Pancreas (tissue), 10 donors: Measurements from ENCODE around the gene ANKRD30A. TPM values are rescaled to one million over a fixed set of nuclear protein-coding genes. Genes with fewer than 3 reads are reported as not detected.

Source experiments
- ATAC-seq, 4 donors: fragments of 200-7000 bp; cut with Tn5 transposase; one replicate each; pipeline versions ENCODE4 v1.8.0 to v1.9.1; 2020; ENCODE audit warnings: mild to moderate bottlenecking in 4 of 4, moderate library complexity in 4 of 4
- DNase-seq, 6 donors: peaks; one replicate each; pipeline ENCODE4 v3.0.0-alpha.2; 2020
- FAIRE-seq: peaks from 2 replicates; lab custom pipeline; 2012; peaks lifted over from hg19 to GRCh38; lab: Jason Lieb, UNC
- H3K27ac ChIP-seq, 4 donors: fragments of 200-600 bp; sonication (generic); 1 replicate in 3 of 4; 2 replicates in 1 of 4; pipeline versions ENCODE4 v1.5.0 to v1.8.0; 2020
- H3K27me3 ChIP-seq, 4 donors: fragments of 200-600 bp; one replicate each; pipeline ENCODE4 v1.8.0; 2021
- H3K36me3 ChIP-seq, 3 donors: fragments of 200-600 bp; sonication (generic) in 1 of 3; one replicate each; pipeline versions ENCODE4 v1.5.0 to v1.8.0; 2020 to 2021
- H3K4me1 ChIP-seq, 3 donors: fragments of 200-600 bp; one replicate each; pipeline ENCODE4 v1.8.0; 2021
- H3K4me3 ChIP-seq, 4 donors: fragments of 200-600 bp; sonication (generic) in 2 of 4; one replicate each; pipeline versions ENCODE4 v1.5.0 to v1.8.0; 2020 to 2021
- H3K9me3 ChIP-seq, 4 donors: fragments of 200-600 bp; one replicate each; pipeline ENCODE4 v1.8.0; 2021
- CTCF ChIP-seq, 4 donors: fragments of 200-600 bp; sonication (generic) in 3 of 4; IDR thresholded peaks; one replicate each; pipeline versions ENCODE4 v1.5.0 to v1.8.0; 2021; ENCODE audit warnings: antibody characterized with exemption in 4 of 4
- WGBS, 2 donors: extraction: QIAGEN DNeasy Blood & Tissue Kit; methylation state at CpG; one replicate each; pipeline ENCODE4 v1.1.7; 2013; 5-methylcytosine and 5-hydroxymethylcytosine counted together
- intact Hi-C, 3 donors: fragments of 100-400 bp; cut with DNase I; formaldehyde crosslinking; loops; one replicate each; pipeline versions ENCODE4 v1.11.1 to v1.14.2; 2022
- polyA plus RNA-seq, 2 donors: library from polyadenylated mRNA; stranded (reverse); fragments of 200-250 nt; gene quantifications; one replicate each; pipeline ENCODE4 v1.2.3, GENCODE V29; 2013
- total RNA-seq, 6 donors: library from RNA; stranded (reverse); fragmentation: NEBNext Ultra II Directional in 4 of 6; extraction: Animal tissue kit (Norgen Biotek cat#: 25700) in 4 of 6; gene quantifications; one replicate each; pipeline versions ENCODE4 v1.2.1 to v1.2.4, GENCODE V29; 2021 to 2023
- donor health status: healthy with polysubstance abuse.
- donor health status: DM: no; HTN: no; CAD: no; lungs with moderate emphysema.
- donor health status: DM: no; HTN: no; CAD: no.
- donor health status: control.
- donor health status: control.
- donor health status: Bipolar disorder and iron deficiency.
- donor health status: DM: yes; HTN: yes; CAD: no.
- donor health status: DM: no; HTN: no; CAD: no.
- donor health status: DM: no; HTN: no; CAD: no.
- donor health status: DM: yes; HTN: yes; CAD: no.

ANKRD30A gene
- total and polyA plus RNA-seq, 8 donors, result 0.09 TPM; not detected in 7

- FAIRE-seq (no peak), ATAC-seq (no peak), DNase-seq (no peak)
- Histone ChIP-seq H3K27me3 (no peaks in the 10 kb centered on the region), H3K4me3 (no peak overlapping the region), H3K27ac (no peak overlapping the region), H3K9me3 (no peaks in the 10 kb centered on the region), H3K4me1 (no peaks in the 10 kb centered on the region), H3K36me3 (no peaks in the 10 kb centered on the region)
- intact Hi-C loops, result no loop called here
- TF ChIP-seq CTCF (IDR thresholded peaks at IDR 0.05), result no peak
- 60 to 66% methylated on average over 5 of the region's 5 CpGs for WGBS, 2 donors
These were observed 137.9 kb downstream of the ANKRD30A start for GRCh38 chr10:37263304-37263703.

GRCh38 chr10:37268266-37268665, 142.9 kb downstream of the ANKRD30A start:
- WGBS, 2 donors, result 42 to 52% methylated on average over 3 of the region's 3 CpGs
- no peak for TF ChIP-seq CTCF (IDR thresholded peaks at IDR 0.05)
- FAIRE-seq (no peak), DNase-seq (no peak), ATAC-seq (no peak)
- Histone ChIP-seq H3K36me3 (no peaks in the 10 kb centered on the region), H3K27me3 (no peaks in the 10 kb centered on the region), H3K4me1 (no peaks in the 10 kb centered on the region), H3K9me3 (no peaks in the 10 kb centered on the region), H3K4me3 (no peak overlapping the region), H3K27ac (no peak overlapping the region)
- intact Hi-C loops, result no loop called here

GRCh38 chr10:37269554-37270256, 144.3 kb downstream of the ANKRD30A start:
- WGBS, 2 donors, result 30 to 36% methylated on average over 5 of the region's 5 CpGs
- Histone ChIP-seq H3K27ac (no peak overlapping the region), H3K9me3 (no peaks in the 10 kb centered on the region), H3K4me3 (no peak overlapping the region), H3K27me3 (no peaks in the 10 kb centered on the region), H3K4me1 (no peaks in the 10 kb centered on the region), H3K36me3 (no peaks in the 10 kb centered on the region)
- intact Hi-C loops, result no loop called here
- no peak for DNase-seq
- no peak for FAIRE-seq
- no peak for ATAC-seq
- no peak for TF ChIP-seq CTCF (IDR thresholded peaks at IDR 0.05)

GRCh38 chr10:37275216-37275777, 149.9 kb downstream of the ANKRD30A start:
- no peak for TF ChIP-seq CTCF (IDR thresholded peaks at IDR 0.05)
- no peak for FAIRE-seq
- peak in 1 of 6 donors; percentile 55 for DNase-seq
- Histone ChIP-seq H3K36me3 (no peaks in the 10 kb centered on the region), H3K27me3 (no peaks in the 10 kb centered on the region), H3K27ac (no peak overlapping the region), H3K4me3 (no peak overlapping the region), H3K4me1 (no peaks in the 10 kb centered on the region), H3K9me3 (no peaks in the 10 kb centered on the region)
- WGBS, 2 donors, result 78 to 79% methylated on average over 16 to 17 of the region's 17 CpGs
- no peak for ATAC-seq
- intact Hi-C loops, result no loop called here

GRCh38 chr10:37285063-37285462, 159.7 kb downstream of the ANKRD30A start:
- no peak for TF ChIP-seq CTCF (IDR thresholded peaks at IDR 0.05)
- FAIRE-seq (no peak), ATAC-seq (no peak), DNase-seq (peak in 1 of 6 donors; percentile 63)
- 81 to 89% methylated on average over 14 to 18 of the region's 18 CpGs for WGBS, 2 donors
- intact Hi-C loops, result no loop called here
- Histone ChIP-seq H3K27ac (no peak overlapping the region), H3K27me3 (no peaks in the 10 kb centered on the region), H3K36me3 (no peaks in the 10 kb centered on the region), H3K9me3 (no peaks in the 10 kb centered on the region), H3K4me3 (no peak overlapping the region), H3K4me1 (no peaks in the 10 kb centered on the region)
